GM12891 (cell line): ENCODE measurements around the gene GSDMA.
A peak's percentile ranks its signal among the peaks of the same experiment; 100 is the strongest.

Source experiments
- DNase-seq: peaks from one replicate; pipeline ENCODE4 v3.0.0; 2011; ENCODE audit warnings: low spot score; ENCODE audit not compliant: insufficient read length
- FAIRE-seq: peaks from 2 replicates; lab custom pipeline; 2011; peaks lifted over from hg19 to GRCh38; lab: Jason Lieb, UNC
- PAX5 ChIP-seq: IDR thresholded peaks from 2 replicates; pipeline ENCODE4 v1.6.1; 2011; ENCODE audit warnings: low read length, moderate library complexity, mild to moderate bottlenecking; ENCODE audit not compliant: insufficient read depth, severe bottlenecking
- POLR2A ChIP-seq: IDR thresholded peaks from 2 replicates; pipeline ENCODE4 v1.6.1; 2011; ENCODE audit warnings: low read depth, low read length, control low read depth
- POLR2AphosphoS5 ChIP-seq: IDR thresholded peaks from 2 replicates; pipeline ENCODE4 v1.6.1; 2011; ENCODE audit warnings: low read depth, low read length, control low read depth
- POU2F2 ChIP-seq: IDR thresholded peaks from 2 replicates; pipeline ENCODE4 v1.6.1; 2011; ENCODE audit warnings: low read depth, mild to moderate bottlenecking, control low read depth, low read length, moderate library complexity
- SPI1 ChIP-seq: IDR thresholded peaks from 2 replicates; pipeline ENCODE4 v1.6.1; 2011; ENCODE audit warnings: low read depth, low read length, control low read depth
- TAF1 ChIP-seq: IDR thresholded peaks from 2 replicates; pipeline ENCODE4 v1.6.1; 2011; ENCODE audit warnings: low read depth, low read length, control low read depth

GSDMA gene

GRCh38 chr17:39923836-39924690 is 38.7 kb upstream of the GSDMA start:
- no peak for TF ChIP-seq POLR2A
- no peak for TF ChIP-seq POU2F2
- no peak for TF ChIP-seq TAF1
- no peak for TF ChIP-seq SPI1
- TF ChIP-seq PAX5: no peak
- no peak for FAIRE-seq
- no peak for DNase-seq

- no peak for TF ChIP-seq PAX5
- no peak for TF ChIP-seq TAF1
- peak; percentile 26; the same call in 1 of the 2 replicates for TF ChIP-seq SPI1
- no peak for FAIRE-seq
- no peak for DNase-seq
Measured at GRCh38 chr17:39924691-39925055, 38.1 kb upstream of the GSDMA start.

- FAIRE-seq: peak; percentile 5
- TF ChIP-seq SPI1 (no peak), POU2F2 (no peak), TAF1 (no peak), PAX5 (no peak), POLR2A (no peak), POLR2AphosphoS5 (no peak)
- no peak for DNase-seq
Measured at GRCh38 chr17:39925282-39926134, 37.3 kb upstream of the GSDMA start.

DNA sequence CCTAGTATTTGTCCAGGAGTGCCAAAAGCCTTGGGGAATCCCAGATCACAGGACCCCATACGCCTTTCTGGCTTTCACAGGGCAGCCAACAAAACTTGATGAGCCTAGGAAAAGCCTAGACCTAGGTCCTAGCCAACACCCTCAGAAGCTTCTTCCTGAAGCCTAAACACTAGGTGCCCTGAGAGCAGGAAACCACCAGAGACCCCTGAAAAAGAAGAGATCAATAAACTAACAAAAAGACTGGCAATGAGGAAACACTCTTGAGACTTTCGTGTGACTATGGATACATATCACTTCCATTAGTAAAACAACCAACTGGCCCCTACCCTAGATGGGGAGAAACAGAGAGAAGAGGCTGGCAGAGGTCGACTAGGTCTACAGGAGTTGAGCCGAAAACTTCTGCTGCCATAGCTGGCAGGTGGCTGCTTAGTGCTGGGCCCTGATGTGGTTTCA is 36.6 kb upstream of the GSDMA start:
- TF ChIP-seq POLR2A: no peak
- TF ChIP-seq POLR2AphosphoS5: no peak
- TF ChIP-seq PAX5: no peak
- FAIRE-seq (peak; percentile 51), DNase-seq (no peak)

DNA sequence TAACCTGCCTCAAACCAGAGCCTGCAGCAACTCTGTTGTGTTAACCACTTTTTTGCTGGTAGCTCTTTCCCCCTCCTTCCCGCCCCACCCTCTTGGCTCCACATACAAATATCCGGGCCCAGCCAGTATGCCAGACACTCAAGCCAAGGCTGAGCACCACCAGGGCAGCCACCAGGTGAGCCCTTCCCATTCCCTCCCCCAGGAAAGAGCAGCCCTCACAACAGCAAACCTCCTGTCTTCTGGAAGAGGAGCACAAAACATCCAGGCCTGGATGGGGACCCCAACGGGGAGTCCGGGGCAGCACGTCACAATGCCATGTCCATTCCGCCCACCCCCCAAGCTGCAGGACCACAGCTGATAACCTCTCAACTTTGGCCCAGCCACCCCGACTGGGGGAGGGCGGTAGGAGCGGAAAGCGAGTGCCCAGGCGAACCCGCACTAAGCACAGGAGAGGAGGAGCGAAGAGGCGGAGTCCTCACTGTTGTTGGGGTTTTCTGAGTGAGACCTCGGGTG is 36.2 kb upstream of the GSDMA start:
- DNase-seq: peak; percentile 59

GRCh38 chr17:39927101-39927928 is 35.5 kb upstream of the GSDMA start, which contains the start of the genes LRRC3C and ORMDL3:
LRRC3C (plus strand) TSS chr17:39927732; CDS start chr17:39941524, 13,792 bp downstream.
ORMDL3 (minus strand) TSS chr17:39927601; CDS start chr17:39924203, 3,398 bp downstream.
- DNase-seq (peak; percentile 89), FAIRE-seq (peak; percentile 98)
- TF ChIP-seq POLR2AphosphoS5 (no peak), TAF1 (peak; percentile 53; the same call in 1 of the 2 replicates), SPI1 (no peak), POU2F2 (peak; percentile 49; the same call in 1 of the 2 replicates), POLR2A (peak; percentile 59), PAX5 (peak; percentile 36)

More for the DNA sequence above, 36.2 kb upstream of the GSDMA start:
- TF ChIP-seq POU2F2: no peak
- TF ChIP-seq PAX5: no peak
- no peak for TF ChIP-seq SPI1
- no peak for TF ChIP-seq POLR2A
- no peak for TF ChIP-seq POLR2AphosphoS5
- TF ChIP-seq TAF1: no peak
- peak; percentile 50 for FAIRE-seq

DNA sequence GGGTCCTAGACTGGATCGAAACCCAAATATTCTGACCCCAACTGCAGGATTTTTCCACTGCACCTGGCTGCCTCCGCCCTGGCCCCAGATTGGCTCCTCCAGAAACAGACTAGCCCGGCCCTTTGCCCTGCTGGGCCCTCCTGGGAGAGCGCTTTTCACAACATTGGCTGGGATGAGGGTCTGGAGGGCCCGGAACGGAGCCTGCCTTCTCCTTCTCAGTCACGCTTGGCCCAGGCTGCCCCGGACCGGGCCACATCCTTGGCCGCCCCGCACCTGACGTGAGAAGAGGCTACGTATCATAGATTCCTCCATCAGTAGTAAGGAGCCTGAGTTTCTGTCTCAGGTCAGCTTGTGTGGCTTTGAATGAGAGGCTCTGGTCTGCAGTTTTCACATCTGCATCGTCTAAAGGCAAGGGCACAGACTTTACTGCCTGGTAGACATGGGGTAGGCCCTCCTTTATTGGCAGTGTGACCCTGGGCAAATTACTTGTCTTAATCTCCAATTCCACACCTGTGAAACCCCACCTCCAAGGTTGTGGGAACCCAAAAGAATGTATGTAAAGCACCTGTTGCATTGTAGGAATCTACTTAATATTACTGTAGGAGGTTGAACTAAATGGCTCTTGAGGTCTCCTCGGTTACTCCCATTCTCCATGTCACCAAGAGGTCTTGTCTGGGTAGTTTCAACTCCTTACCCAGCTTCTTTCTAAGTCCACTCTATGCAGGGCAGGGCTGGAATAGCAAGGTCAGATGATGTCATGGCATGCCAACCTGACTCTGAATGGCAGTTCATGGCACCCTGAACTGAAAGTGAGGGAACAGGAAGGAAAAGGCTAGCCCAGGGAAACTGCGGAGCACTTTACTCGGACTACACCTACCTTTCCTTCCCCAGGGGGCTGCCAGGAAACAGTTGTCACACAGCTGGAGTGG is 34.6 kb upstream of the GSDMA start:
- TF ChIP-seq POLR2AphosphoS5 (no peak), POLR2A (no peak), TAF1 (no peak), POU2F2 (no peak), PAX5 (no peak), SPI1 (no peak)
- DNase-seq: no peak
- no peak for FAIRE-seq

GRCh38 chr17:39928858-39929645 is 33.8 kb upstream of the GSDMA start:
- FAIRE-seq (peak; percentile 71), DNase-seq (no peak)
- TF ChIP-seq SPI1 (no peak), PAX5 (no peak), POLR2AphosphoS5 (no peak), POU2F2 (no peak), POLR2A (no peak), TAF1 (no peak)
